Transverse colon (tissue), 4 donors: ENCODE results near the gene PLA2G4B.

Source experiments
- POLR2A ChIP-seq: fragments of 450-650 bp; IDR thresholded peaks from one replicate; pipeline ENCODE4 v1.6.1; 2016; ENCODE audit warnings: antibody characterized with exemption, mild to moderate bottlenecking, moderate library complexity
- POLR2AphosphoS5 ChIP-seq, 3 donors: sonication (generic); formaldehyde crosslinking; IDR thresholded peaks; one replicate each; pipeline ENCODE4 v1.6.1; 2016; ENCODE audit warnings: antibody characterized with exemption in 3 of 3
- TF ChIP-seq, protein P1 (sequence below), 5 experiments: fragments of 200-600 bp in 3 of 5; fragments of 450-650 bp in 2 of 5; sonication (generic) in 3 of 5; IDR thresholded peaks; 1 replicate in 2 of 5; 2 replicates in 3 of 5; pipeline ENCODE4 v1.5.1; 2016 to 2017; ENCODE audit warnings: antibody characterized with exemption in 5 of 5, inconsistent platforms in 3 of 5, mild to moderate bottlenecking in 2 of 5, moderate library complexity in 1 of 5

DNA sequence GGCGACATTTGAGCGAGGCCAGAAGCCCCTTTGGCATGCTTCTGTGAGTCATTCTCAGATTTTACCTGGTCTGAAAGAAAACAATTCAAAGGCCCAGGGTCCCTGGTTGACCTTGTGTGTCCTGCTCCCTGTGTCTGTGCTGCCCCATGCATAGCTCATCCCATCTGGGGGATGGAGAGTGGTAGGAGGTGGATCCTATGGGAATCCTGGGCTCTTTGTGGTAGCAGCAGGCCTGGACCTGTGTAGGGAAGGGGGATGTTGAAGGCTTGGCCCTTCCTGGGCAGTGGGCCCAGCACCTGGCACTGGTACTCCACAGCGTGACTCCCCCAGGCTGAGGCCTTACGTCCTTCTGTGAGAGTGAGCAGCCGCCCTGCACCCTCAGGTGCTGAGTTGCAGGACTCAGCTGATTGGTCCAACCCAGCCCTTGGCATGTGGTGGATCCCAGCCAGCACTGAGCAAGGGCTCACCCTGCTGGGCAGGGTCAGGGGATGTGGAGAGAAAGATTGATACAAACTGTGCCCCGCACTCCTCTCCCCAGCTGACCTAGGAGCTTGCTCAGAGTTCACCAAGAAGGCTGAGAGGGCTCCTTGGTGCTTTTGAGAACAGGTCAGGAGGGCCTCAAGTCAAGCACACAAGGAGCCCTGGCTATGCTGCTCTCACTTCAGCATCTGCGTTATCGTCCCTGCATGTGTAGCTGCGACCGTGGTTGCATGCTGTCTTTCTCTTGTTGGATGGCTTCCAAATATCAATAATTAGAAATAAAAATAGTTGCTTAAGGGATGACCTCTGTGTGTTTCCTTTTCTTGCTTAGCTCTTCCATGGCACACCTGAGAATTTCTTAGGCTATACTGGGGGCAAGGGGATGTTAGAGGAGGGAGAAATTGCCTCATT is 32.1 kb upstream of the PLA2G4B start:
- TF ChIP-seq, protein P1, sequence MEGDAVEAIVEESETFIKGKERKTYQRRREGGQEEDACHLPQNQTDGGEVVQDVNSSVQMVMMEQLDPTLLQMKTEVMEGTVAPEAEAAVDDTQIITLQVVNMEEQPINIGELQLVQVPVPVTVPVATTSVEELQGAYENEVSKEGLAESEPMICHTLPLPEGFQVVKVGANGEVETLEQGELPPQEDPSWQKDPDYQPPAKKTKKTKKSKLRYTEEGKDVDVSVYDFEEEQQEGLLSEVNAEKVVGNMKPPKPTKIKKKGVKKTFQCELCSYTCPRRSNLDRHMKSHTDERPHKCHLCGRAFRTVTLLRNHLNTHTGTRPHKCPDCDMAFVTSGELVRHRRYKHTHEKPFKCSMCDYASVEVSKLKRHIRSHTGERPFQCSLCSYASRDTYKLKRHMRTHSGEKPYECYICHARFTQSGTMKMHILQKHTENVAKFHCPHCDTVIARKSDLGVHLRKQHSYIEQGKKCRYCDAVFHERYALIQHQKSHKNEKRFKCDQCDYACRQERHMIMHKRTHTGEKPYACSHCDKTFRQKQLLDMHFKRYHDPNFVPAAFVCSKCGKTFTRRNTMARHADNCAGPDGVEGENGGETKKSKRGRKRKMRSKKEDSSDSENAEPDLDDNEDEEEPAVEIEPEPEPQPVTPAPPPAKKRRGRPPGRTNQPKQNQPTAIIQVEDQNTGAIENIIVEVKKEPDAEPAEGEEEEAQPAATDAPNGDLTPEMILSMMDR (IDR thresholded peaks at IDR 0.05), result no peak
- no peak for TF ChIP-seq POLR2AphosphoS5 (IDR thresholded peaks at IDR 0.05)
- no peak for TF ChIP-seq POLR2A
